Measurements from ENCODE around the gene DDI1.

Gene DDI1

DNA sequence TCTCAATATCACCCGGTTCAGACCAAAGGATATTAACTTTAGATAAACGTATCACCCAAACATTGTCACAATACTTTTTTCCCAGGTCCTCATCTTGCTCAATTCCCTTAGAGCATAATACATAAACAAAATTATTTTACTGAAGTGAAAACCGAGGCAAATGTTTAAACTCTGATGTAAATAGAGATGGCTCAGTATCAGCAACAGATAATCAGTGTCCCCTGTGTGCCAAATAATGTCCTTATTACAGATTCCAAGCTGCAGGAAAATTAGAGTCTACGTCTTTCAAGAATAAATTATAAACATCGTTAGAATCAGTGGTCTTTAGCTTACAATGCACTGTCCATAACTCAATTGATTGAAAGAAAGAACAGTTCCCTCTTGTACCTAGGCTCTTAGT is 50.2 kb downstream of the DDI1 start:
- DNase-seq: no peak
